DOHH2 (cell line): ENCODE data around the gene GATA6.

Source experiments
- EZH2phosphoT487 ChIP-seq: fragments of 200-600 bp; sonication (generic); IDR thresholded peaks from 2 replicates; pipeline ENCODE4 v1.6.1; 2017; ENCODE audit warnings: borderline replicate concordance, mild to moderate bottlenecking, antibody characterized with exemption, low read length, moderate library complexity, mixed read lengths
- TF ChIP-seq, protein P1 (sequence below): fragments of 200-600 bp; sonication (generic); IDR thresholded peaks from one replicate; pipeline ENCODE4 v1.5.1; 2014; ENCODE audit warnings: antibody characterized with exemption, mild to moderate bottlenecking, low read depth, low read length; ENCODE audit not compliant: poor library complexity, severe bottlenecking

DNA sequence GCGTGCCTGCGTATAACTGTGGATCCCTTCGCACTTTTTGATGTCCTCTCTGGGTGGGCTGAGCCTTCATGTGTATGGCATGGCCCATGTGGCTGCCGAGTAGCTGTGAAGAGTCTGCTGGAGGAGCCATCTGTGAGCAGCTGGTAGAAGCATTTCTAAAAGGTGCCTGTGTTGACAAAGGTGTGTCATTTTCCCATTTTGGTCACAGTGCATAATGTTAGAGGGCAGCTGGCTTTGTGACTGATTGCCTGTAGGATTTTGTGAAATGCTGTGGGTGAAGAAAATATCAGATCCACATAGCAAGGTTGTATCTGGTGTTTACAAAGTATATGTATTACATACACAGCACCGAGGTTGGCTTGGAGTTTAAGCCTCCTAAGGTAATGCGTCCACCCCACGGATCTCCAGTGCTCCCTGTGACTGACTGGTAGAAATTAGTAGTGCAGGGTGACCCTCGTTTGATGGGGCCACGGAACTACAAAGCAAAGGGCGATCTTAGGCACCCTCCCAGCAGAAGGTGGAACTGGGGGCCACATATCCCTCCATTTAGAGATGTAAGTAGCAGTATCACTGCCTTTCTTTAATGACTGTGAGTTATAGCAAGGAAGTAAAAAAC, 16.5 kb downstream of the GATA6 start:
- TF ChIP-seq, protein P1, sequence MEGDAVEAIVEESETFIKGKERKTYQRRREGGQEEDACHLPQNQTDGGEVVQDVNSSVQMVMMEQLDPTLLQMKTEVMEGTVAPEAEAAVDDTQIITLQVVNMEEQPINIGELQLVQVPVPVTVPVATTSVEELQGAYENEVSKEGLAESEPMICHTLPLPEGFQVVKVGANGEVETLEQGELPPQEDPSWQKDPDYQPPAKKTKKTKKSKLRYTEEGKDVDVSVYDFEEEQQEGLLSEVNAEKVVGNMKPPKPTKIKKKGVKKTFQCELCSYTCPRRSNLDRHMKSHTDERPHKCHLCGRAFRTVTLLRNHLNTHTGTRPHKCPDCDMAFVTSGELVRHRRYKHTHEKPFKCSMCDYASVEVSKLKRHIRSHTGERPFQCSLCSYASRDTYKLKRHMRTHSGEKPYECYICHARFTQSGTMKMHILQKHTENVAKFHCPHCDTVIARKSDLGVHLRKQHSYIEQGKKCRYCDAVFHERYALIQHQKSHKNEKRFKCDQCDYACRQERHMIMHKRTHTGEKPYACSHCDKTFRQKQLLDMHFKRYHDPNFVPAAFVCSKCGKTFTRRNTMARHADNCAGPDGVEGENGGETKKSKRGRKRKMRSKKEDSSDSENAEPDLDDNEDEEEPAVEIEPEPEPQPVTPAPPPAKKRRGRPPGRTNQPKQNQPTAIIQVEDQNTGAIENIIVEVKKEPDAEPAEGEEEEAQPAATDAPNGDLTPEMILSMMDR, result no peak
- TF ChIP-seq EZH2phosphoT487, result no peak
